Activated CD8-positive, alpha-beta memory T cell treated with anti-CD3 and anti-CD28 coated beads for 1 hour (primary cell): ENCODE measurements around the gene AUTS2.
"Not testable (repeated sequence)": the region's sequence is repeated elsewhere in the genome, so short reads cannot be mapped to it uniquely, and the experiment has no call there.

ENCODE experiments used
- DNase-seq, 2 donors: peaks; one replicate each; pipeline ENCODE4 v3.0.0-alpha.2; 2020; ENCODE audit warnings: low read depth in 1 of 2; ENCODE audit errors: extremely low read depth in 1 of 2

The AUTS2 gene

GRCh38 chr7:70624500-70625103, 1026.3 kb downstream of the AUTS2 start:
- no peak for DNase-seq

GRCh38 chr7:70627461-70627860, 1029.2 kb downstream of the AUTS2 start:
- DNase-seq: no peak

GRCh38 chr7:70630440-70630817, 1032.2 kb downstream of the AUTS2 start:
- no peak for DNase-seq

GRCh38 chr7:70630818-70631457, 1032.7 kb downstream of the AUTS2 start:
- no peak for DNase-seq

- no peak for DNase-seq
Measured at GRCh38 chr7:70631718-70632117, 1033.4 kb downstream of the AUTS2 start.

- no peak for DNase-seq
Measured at GRCh38 chr7:70632400-70632799, 1034.1 kb downstream of the AUTS2 start.

- DNase-seq: no peak
Measured at GRCh38 chr7:70634071-70634470, 1035.8 kb downstream of the AUTS2 start.

GRCh38 chr7:70634610-70635068, 1036.4 kb downstream of the AUTS2 start:
- no peak for DNase-seq

- no peak for DNase-seq
Measured at GRCh38 chr7:70635633-70636032, 1037.4 kb downstream of the AUTS2 start.

- DNase-seq: no peak
Measured at GRCh38 chr7:70636169-70636568, 1037.9 kb downstream of the AUTS2 start.

- DNase-seq: no peak
Measured at GRCh38 chr7:70637726-70638125, 1039.5 kb downstream of the AUTS2 start.

- DNase-seq: no peak
Measured at GRCh38 chr7:70638158-70639107, 1040.2 kb downstream of the AUTS2 start.

- DNase-seq: no peak
Measured at GRCh38 chr7:70640266-70640833, 1042.1 kb downstream of the AUTS2 start.

GRCh38 chr7:70641882-70642281, 1043.6 kb downstream of the AUTS2 start:
- no peak for DNase-seq

- no peak for DNase-seq
Measured at GRCh38 chr7:70645279-70645678, 1047.0 kb downstream of the AUTS2 start.

GRCh38 chr7:70645876-70646351, 1047.6 kb downstream of the AUTS2 start:
- no peak for DNase-seq

GRCh38 chr7:70646536-70647248, 1048.4 kb downstream of the AUTS2 start:
- no peak for DNase-seq

GRCh38 chr7:70647801-70648498, 1049.7 kb downstream of the AUTS2 start:
- DNase-seq: peak; percentile 47 to 77

GRCh38 chr7:70648499-70648861, 1050.2 kb downstream of the AUTS2 start:
- not testable (repeated sequence) for DNase-seq

- no peak for DNase-seq
Measured at GRCh38 chr7:70649323-70649722, 1051.0 kb downstream of the AUTS2 start.
